Measurements from ENCODE around the gene USP11.

DNA sequence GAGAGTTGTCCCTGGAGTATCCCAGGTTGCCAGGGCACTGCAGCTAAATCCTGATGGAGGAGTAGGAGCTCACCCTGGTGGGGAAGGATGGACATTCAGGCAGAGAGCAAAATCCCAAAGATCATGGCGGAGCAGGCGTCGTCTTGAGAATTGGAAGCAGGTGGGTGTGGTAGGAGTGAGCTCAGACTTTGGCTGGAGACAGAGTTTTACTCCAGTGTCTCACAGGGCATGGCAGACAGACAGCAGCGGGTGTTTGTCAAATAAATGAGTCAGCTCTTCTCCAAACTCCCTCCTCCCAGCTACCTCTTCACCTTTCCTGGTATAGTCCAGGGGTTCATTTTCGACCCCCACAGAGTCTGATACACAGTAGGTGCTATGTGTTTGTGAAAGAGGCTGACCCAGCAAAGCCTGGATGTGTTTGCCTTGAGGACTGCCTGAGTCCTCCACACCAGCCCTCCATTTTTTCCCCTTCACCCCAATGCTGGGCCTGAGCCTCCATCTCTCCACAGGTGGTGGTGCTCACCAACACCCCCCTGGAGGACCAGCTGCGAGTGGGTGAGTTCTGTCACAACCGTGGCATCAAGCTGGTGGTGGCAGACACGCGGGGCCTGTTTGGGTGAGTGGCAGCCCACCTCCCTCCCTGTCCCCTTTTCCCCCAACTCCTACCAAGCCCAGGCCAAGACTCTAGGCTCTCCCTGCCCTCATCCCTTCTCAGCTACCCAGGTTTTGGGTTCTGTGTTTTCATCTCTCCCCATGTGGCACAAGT is 32.2 kb upstream of the USP11 start:
- TF ChIP-seq, protein P1, sequence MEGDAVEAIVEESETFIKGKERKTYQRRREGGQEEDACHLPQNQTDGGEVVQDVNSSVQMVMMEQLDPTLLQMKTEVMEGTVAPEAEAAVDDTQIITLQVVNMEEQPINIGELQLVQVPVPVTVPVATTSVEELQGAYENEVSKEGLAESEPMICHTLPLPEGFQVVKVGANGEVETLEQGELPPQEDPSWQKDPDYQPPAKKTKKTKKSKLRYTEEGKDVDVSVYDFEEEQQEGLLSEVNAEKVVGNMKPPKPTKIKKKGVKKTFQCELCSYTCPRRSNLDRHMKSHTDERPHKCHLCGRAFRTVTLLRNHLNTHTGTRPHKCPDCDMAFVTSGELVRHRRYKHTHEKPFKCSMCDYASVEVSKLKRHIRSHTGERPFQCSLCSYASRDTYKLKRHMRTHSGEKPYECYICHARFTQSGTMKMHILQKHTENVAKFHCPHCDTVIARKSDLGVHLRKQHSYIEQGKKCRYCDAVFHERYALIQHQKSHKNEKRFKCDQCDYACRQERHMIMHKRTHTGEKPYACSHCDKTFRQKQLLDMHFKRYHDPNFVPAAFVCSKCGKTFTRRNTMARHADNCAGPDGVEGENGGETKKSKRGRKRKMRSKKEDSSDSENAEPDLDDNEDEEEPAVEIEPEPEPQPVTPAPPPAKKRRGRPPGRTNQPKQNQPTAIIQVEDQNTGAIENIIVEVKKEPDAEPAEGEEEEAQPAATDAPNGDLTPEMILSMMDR (IDR thresholded peaks at IDR 0.05; ENCODE audit: borderline replicate concordance, extremely low read depth, low read length, poor library complexity, severe bottlenecking): no peak
- TF ChIP-seq EZH2 (IDR thresholded peaks at IDR 0.05; ENCODE audit: borderline replicate concordance, low read depth, low read length, severe bottlenecking): no peak
